Neural progenitor cell (in vitro differentiated cells): ENCODE measurements around the gene PRLH. TPM values are rescaled to one million over a fixed set of nuclear protein-coding genes. Genes with fewer than 3 reads are reported as not detected.

Experiments
- DNase-seq: peaks from one replicate; pipeline ENCODE4 v3.0.0-alpha.2; 2016; ENCODE audit warnings: low spot score
- H2AFZ ChIP-seq: fragments of 200-600 bp; sonication (generic); replicated peaks from 2 replicates; pipeline ENCODE4 v1.6.1; 2016; ENCODE audit warnings: antibody characterized with exemption
- H3F3A ChIP-seq: fragments of 200-600 bp; sonication (generic); 2 replicates; pipeline ENCODE4 v1.6.1; 2016; ENCODE audit warnings: antibody characterized with exemption, low read depth
- H3K27ac ChIP-seq: fragments of 200-600 bp; sonication (generic); 2 replicates; pipeline ENCODE4 v1.5.1; 2016; ENCODE audit warnings: mild to moderate bottlenecking
- H3K27me3 ChIP-seq: fragments of 200-600 bp; sonication (generic); 2 replicates; pipeline ENCODE4 v1.6.1; 2016; ENCODE audit warnings: mild to moderate bottlenecking, moderate library complexity
- H3K36me3 ChIP-seq: fragments of 200-600 bp; sonication (generic); 2 replicates; pipeline ENCODE4 v1.5.1; 2016
- H3K4me1 ChIP-seq: fragments of 200-600 bp; sonication (generic); 2 replicates; pipeline ENCODE4 v1.6.1; 2016; ENCODE audit warnings: mixed run types
- H3K4me2 ChIP-seq: fragments of 200-600 bp; sonication (generic); 2 replicates; pipeline ENCODE4 v1.6.1; 2016
- H3K4me3 ChIP-seq: fragments of 200-600 bp; sonication (generic); 2 replicates; pipeline ENCODE4 v1.5.1; 2016
- H3K79me2 ChIP-seq: fragments of 200-600 bp; sonication (generic); 2 replicates; pipeline ENCODE4 v1.6.1; 2016; ENCODE audit warnings: low read depth
- H3K9ac ChIP-seq: fragments of 200-600 bp; sonication (generic); 2 replicates; pipeline ENCODE4 v1.6.1; 2016
- H3K9me3 ChIP-seq: fragments of 200-600 bp; sonication (generic); 2 replicates; pipeline ENCODE4 v1.5.1; 2016; ENCODE audit warnings: low read depth
- H4K20me1 ChIP-seq: fragments of 200-600 bp; sonication (generic); 2 replicates; pipeline ENCODE4 v1.6.1; 2016; ENCODE audit warnings: low read depth
- H3K27ac Mint-ChIP-seq: 3 replicates; pipeline ENCODE4 v1.8.0; 2021; ENCODE audit warnings: mixed read lengths
- H3K27me3 Mint-ChIP-seq: 2 replicates; pipeline ENCODE4 v1.8.0; 2022; ENCODE audit warnings: low read depth, mild to moderate bottlenecking, inconsistent platforms, moderate library complexity, mixed read lengths; ENCODE audit not compliant: insufficient read depth
- H3K36me3 Mint-ChIP-seq: 3 replicates; pipeline ENCODE4 v1.8.0; 2021; ENCODE audit warnings: mixed read lengths
- H3K4me1 Mint-ChIP-seq: 3 replicates; pipeline ENCODE4 v1.8.0; 2021; ENCODE audit warnings: mixed read lengths
- H3K4me3 Mint-ChIP-seq: 3 replicates; pipeline ENCODE4 v1.8.0; 2021; ENCODE audit warnings: mild to moderate bottlenecking, moderate library complexity, mixed read lengths
- H3K9me3 Mint-ChIP-seq: 3 replicates; pipeline ENCODE4 v1.8.0; 2020; ENCODE audit warnings: mixed read lengths
- EZH2 ChIP-seq: fragments of 200-600 bp; sonication (generic); IDR thresholded peaks from 2 replicates; pipeline ENCODE4 v1.6.1; 2017; ENCODE audit warnings: antibody characterized with exemption, mild to moderate bottlenecking, moderate library complexity
- EZH2phosphoT487 ChIP-seq: fragments of 200-600 bp; sonication (generic); IDR thresholded peaks from 2 replicates; pipeline ENCODE4 v1.6.1; 2017; ENCODE audit warnings: antibody characterized with exemption
- total RNA-seq: library from RNA; depleted of rRNA; stranded (reverse); fragments of >200 nt; gene quantifications from 2 replicates; pipeline ENCODE4 v1.2.3, GENCODE V29; 2015; ENCODE audit warnings: low replicate concordance
- TF ChIP-seq, protein P1 (sequence below): fragments of 200-600 bp; sonication (generic); IDR thresholded peaks from 2 replicates; pipeline ENCODE4 v1.5.1; 2017; ENCODE audit warnings: antibody characterized with exemption, mild to moderate bottlenecking

The PRLH gene
- total RNA-seq, 1 donor from 2014 or later: not detected

- no peak overlapping the region for H3K4me3 ChIP-seq
- no peak overlapping the region for H3K4me3 Mint-ChIP-seq
- no peaks in the 10 kb centered on the region for H3K9me3 Mint-ChIP-seq
- no peaks in the 10 kb centered on the region for H3K9me3 ChIP-seq
- TF ChIP-seq, protein P1, sequence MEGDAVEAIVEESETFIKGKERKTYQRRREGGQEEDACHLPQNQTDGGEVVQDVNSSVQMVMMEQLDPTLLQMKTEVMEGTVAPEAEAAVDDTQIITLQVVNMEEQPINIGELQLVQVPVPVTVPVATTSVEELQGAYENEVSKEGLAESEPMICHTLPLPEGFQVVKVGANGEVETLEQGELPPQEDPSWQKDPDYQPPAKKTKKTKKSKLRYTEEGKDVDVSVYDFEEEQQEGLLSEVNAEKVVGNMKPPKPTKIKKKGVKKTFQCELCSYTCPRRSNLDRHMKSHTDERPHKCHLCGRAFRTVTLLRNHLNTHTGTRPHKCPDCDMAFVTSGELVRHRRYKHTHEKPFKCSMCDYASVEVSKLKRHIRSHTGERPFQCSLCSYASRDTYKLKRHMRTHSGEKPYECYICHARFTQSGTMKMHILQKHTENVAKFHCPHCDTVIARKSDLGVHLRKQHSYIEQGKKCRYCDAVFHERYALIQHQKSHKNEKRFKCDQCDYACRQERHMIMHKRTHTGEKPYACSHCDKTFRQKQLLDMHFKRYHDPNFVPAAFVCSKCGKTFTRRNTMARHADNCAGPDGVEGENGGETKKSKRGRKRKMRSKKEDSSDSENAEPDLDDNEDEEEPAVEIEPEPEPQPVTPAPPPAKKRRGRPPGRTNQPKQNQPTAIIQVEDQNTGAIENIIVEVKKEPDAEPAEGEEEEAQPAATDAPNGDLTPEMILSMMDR: no peak
- no peak for TF ChIP-seq EZH2phosphoT487
- TF ChIP-seq EZH2: no peak
- peaks cover 13% of the 10 kb centered on the region for H3K27me3 Mint-ChIP-seq
- peaks cover 6% of the 10 kb centered on the region for H3K4me1 ChIP-seq
- no peaks in the 10 kb centered on the region for H3F3A ChIP-seq
- no peaks in the 10 kb centered on the region for H3K36me3 Mint-ChIP-seq
- H3K36me3 ChIP-seq: no peaks in the 10 kb centered on the region
- no peak overlapping the region for H2AFZ ChIP-seq
- no peak overlapping the region for H3K4me2 ChIP-seq
- H3K27me3 ChIP-seq: no peaks in the 10 kb centered on the region
- H3K79me2 ChIP-seq: no peaks in the 10 kb centered on the region
- H3K27ac Mint-ChIP-seq: no peak overlapping the region
- peak; percentile 38 for DNase-seq
- no peaks in the 10 kb centered on the region for H4K20me1 ChIP-seq
- no peak overlapping the region for H3K27ac ChIP-seq
- no peak overlapping the region for H3K9ac ChIP-seq
- peaks cover 19% of the 10 kb centered on the region for H3K4me1 Mint-ChIP-seq
These were observed 25.1 kb upstream of the PRLH start for GRCh38 chr2:237541243-237541642.

DNA sequence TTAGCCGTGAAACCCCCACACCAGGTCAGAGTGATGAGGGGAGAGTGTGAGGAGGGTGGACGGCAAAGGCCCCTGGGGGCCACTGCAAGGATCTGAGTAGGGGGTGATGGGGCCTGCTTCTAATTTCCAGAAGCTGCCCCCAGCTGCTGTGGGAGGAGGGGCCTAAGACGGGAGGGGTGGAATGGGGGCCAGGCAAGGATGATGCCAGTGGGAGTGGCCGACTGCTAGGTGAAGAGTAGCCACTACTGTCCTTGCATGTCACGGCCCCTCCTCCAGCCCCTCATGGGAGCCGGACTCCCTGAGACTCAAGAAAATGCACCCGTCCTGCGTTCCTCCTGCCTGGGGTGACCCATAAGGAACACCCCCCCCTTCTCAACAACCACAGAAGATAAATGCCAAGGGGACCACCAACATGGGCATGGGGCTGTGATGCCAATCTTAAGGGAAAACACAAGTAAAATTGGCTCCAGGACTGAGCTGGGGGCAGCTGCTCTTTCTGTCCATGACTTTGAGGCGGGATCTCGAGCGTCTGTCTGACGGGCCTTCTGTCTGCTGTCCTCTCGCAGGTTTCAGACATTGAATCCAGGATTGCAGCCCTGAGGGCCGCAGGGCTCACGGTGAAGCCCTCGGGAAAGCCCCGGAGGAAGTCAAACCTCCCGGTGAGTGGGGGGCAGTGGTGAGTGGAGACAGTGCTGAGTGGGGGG, 24.2 kb upstream of the PRLH start:
- H3K27me3 ChIP-seq: no peaks in the 10 kb centered on the region
- Mint-ChIP-seq H3K9me3 (no peaks in the 10 kb centered on the region), H3K4me3 (no peak overlapping the region), H3K36me3 (no peaks in the 10 kb centered on the region), H3K27ac (no peak overlapping the region), H3K4me1 (peaks cover 23% of the 10 kb centered on the region), H3K27me3 (peaks cover 15% of the 10 kb centered on the region)
- H3K4me2 ChIP-seq: no peak overlapping the region
- no peak for TF ChIP-seq EZH2
- TF ChIP-seq, protein P1: no peak
- TF ChIP-seq EZH2phosphoT487: no peak
- no peak overlapping the region for H3K9ac ChIP-seq
- no peak overlapping the region for H2AFZ ChIP-seq
- no peaks in the 10 kb centered on the region for H3K36me3 ChIP-seq
- no peaks in the 10 kb centered on the region for H3F3A ChIP-seq
- H3K4me1 ChIP-seq: peaks cover 6% of the 10 kb centered on the region
- no peak for DNase-seq
- H3K27ac ChIP-seq: no peak overlapping the region
- no peaks in the 10 kb centered on the region for H3K79me2 ChIP-seq
- no peaks in the 10 kb centered on the region for H3K9me3 ChIP-seq
- no peaks in the 10 kb centered on the region for H4K20me1 ChIP-seq
- no peak overlapping the region for H3K4me3 ChIP-seq

GRCh38 chr2:237546040-237546875, 20.1 kb upstream of the PRLH start:
- peak overlapping the region; percentile 42 for H3K4me3 Mint-ChIP-seq
- no peak for TF ChIP-seq EZH2phosphoT487
- TF ChIP-seq EZH2: no peak
- TF ChIP-seq, protein P1: no peak
- H3F3A ChIP-seq: no peaks in the 10 kb centered on the region
- no peaks in the 10 kb centered on the region for H3K36me3 ChIP-seq
- H3K27ac ChIP-seq: no peak overlapping the region
- no peak overlapping the region for H3K27ac Mint-ChIP-seq
- H4K20me1 ChIP-seq: no peaks in the 10 kb centered on the region
- H3K9me3 Mint-ChIP-seq: no peaks in the 10 kb centered on the region
- H3K36me3 Mint-ChIP-seq: no peaks in the 10 kb centered on the region
- no peaks in the 10 kb centered on the region for H3K79me2 ChIP-seq
- no peaks in the 10 kb centered on the region for H3K27me3 ChIP-seq
- no peak overlapping the region for H3K4me3 ChIP-seq
- H3K9me3 ChIP-seq: no peaks in the 10 kb centered on the region
- peaks cover 22% of the 10 kb centered on the region for H3K4me1 Mint-ChIP-seq
- no peak overlapping the region for H3K9ac ChIP-seq
- DNase-seq: no peak
- no peak overlapping the region for H2AFZ ChIP-seq
- no peak overlapping the region for H3K4me2 ChIP-seq
- peaks cover 4% of the 10 kb centered on the region for H3K27me3 Mint-ChIP-seq
- peaks cover 3% of the 10 kb centered on the region for H3K4me1 ChIP-seq
